ENCODE measurements around the gene UBAC1. TPM values are rescaled to one million over a fixed set of nuclear protein-coding genes. Genes with fewer than 3 reads are reported as not detected.

The UBAC1 gene
- total and polyA plus RNA-seq, 9 of the 15 experiments (the other 6 are each of a cell fraction or from before 2014, with no cell fraction given), result 94.0 to 399 (median 228) TPM

GRCh38 chr9:135888126-135888765 lies 72.9 kb downstream of the UBAC1 start:
- H2AFZ ChIP-seq (ENCODE audit: low read depth, low read length), result no peak overlapping the region
- no peak overlapping the region for H3K27ac ChIP-seq (ENCODE audit: extremely low read depth, low read depth, low read length)
- H3K36me3 ChIP-seq (ENCODE audit: control insufficient read depth, insufficient read depth, low read length), result peaks cover under 1% of the 10 kb centered on the region; the same call in 1 of the 3 replicates
- H3K4me2 ChIP-seq (ENCODE audit: insufficient read depth, low read length), result no peak overlapping the region
- H3K4me1 ChIP-seq (replicated peaks in 1 of 2; ENCODE audit: control insufficient read depth in 2 of 2, insufficient read depth in 2 of 2, low read length in 2 of 2), result peaks cover 33 to 65% of the 10 kb centered on the region in 2 experiments
- FAIRE-seq, result no peak
- H3K4me3 ChIP-seq, result no peak overlapping the region
- no peaks in the 10 kb centered on the region for H3K27me3 ChIP-seq (ENCODE audit: control insufficient read depth in 2 of 2, insufficient read depth in 2 of 2, low read length in 2 of 2)
- in situ Hi-C loops (cut with MboI), result no loop called here
- H4K20me1 ChIP-seq (replicated peaks; ENCODE audit: control insufficient read depth, insufficient read depth, low read length), result peaks cover 84% of the 10 kb centered on the region
- peaks cover 99% of the 10 kb centered on the region for H3K79me2 ChIP-seq (ENCODE audit: control insufficient read depth, insufficient read depth, low read length)
- no TSS peak for BruUV-seq (replicated peaks)
- DNase-seq (ENCODE audit: extremely low read depth in 1 of 4, low spot score in 3 of 4), result no peak
- no peak for ATAC-seq
- POLR2A ChIA-PET, result interaction anchor here (0.5 to 1.3 kb wide), 4 partner anchors 15 to 208 kb away, joined by 3 to 6 read pairs (median 4); no protein-coding TSS in a partner anchor
- H3K9me3 ChIP-seq (replicated peaks; ENCODE audit: control insufficient read depth, insufficient read depth, low read depth, low read length), result no peaks in the 10 kb centered on the region
- 84% methylated on average over 22 of the region's 22 CpGs for WGBS (ENCODE audit: insufficient coverage, low coverage, missing lambda C conversion rate)
- CTCF ChIA-PET (ENCODE audit: low intra/inter-chr PET ratio), result no interaction called here
- H3K9ac ChIP-seq (ENCODE audit: insufficient read depth in 1 of 2, low read depth in 2 of 2, low read length in 2 of 2), result peak overlapping the region in 1 of 2 experiments; percentile 85; a peak in 2 of 4 replicates
- peaks cover 21% of the 10 kb centered on the region for H3K9me1 ChIP-seq (ENCODE audit: control insufficient read depth, insufficient read depth, low read length)
- intact Hi-C loops (cut with micrococcal nuclease), result no loop called here
- TF ChIP-seq E2F5 (CRISPR knock-in tag; IDR thresholded peaks at IDR 0.05) (no peak), NCOA1 (IDR thresholded peaks at IDR 0.05; ENCODE audit: low read depth) (no peak), HLTF (IDR thresholded peaks at IDR 0.05) (no peak), ZNF764 (CRISPR knock-in tag; IDR thresholded peaks at IDR 0.05; ENCODE audit: low read depth) (no peak)
- TF ChIP-seq, protein P1, sequence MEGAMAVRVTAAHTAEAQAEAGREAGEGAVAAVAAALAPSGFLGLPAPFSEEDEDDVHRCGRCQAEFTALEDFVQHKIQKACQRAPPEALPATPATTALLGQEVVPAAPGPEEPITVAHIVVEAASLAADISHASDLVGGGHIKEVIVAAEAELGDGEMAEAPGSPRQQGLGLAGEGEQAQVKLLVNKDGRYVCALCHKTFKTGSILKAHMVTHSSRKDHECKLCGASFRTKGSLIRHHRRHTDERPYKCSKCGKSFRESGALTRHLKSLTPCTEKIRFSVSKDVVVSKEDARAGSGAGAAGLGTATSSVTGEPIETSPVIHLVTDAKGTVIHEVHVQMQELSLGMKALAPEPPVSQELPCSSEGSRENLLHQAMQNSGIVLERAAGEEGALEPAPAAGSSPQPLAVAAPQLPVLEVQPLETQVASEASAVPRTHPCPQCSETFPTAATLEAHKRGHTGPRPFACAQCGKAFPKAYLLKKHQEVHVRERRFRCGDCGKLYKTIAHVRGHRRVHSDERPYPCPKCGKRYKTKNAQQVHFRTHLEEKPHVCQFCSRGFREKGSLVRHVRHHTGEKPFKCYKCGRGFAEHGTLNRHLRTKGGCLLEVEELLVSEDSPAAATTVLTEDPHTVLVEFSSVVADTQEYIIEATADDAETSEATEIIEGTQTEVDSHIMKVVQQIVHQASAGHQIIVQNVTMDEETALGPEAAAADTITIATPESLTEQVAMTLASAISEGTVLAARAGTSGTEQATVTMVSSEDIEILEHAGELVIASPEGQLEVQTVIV (CRISPR knock-in tag; IDR thresholded peaks at IDR 0.05; ENCODE audit: borderline replicate concordance), result no peak
- TF ChIP-seq, protein P2, sequence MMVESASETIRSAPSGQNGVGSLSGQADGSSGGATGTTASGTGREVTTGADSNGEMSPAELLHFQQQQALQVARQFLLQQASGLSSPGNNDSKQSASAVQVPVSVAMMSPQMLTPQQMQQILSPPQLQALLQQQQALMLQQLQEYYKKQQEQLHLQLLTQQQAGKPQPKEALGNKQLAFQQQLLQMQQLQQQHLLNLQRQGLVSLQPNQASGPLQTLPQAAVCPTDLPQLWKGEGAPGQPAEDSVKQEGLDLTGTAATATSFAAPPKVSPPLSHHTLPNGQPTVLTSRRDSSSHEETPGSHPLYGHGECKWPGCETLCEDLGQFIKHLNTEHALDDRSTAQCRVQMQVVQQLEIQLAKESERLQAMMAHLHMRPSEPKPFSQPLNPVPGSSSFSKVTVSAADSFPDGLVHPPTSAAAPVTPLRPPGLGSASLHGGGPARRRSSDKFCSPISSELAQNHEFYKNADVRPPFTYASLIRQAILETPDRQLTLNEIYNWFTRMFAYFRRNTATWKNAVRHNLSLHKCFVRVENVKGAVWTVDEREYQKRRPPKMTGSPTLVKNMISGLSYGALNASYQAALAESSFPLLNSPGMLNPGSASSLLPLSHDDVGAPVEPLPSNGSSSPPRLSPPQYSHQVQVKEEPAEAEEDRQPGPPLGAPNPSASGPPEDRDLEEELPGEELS (CRISPR knock-in tag; IDR thresholded peaks at IDR 0.05; ENCODE audit: borderline replicate concordance), result no peak
- TF ChIP-seq, protein P3, sequence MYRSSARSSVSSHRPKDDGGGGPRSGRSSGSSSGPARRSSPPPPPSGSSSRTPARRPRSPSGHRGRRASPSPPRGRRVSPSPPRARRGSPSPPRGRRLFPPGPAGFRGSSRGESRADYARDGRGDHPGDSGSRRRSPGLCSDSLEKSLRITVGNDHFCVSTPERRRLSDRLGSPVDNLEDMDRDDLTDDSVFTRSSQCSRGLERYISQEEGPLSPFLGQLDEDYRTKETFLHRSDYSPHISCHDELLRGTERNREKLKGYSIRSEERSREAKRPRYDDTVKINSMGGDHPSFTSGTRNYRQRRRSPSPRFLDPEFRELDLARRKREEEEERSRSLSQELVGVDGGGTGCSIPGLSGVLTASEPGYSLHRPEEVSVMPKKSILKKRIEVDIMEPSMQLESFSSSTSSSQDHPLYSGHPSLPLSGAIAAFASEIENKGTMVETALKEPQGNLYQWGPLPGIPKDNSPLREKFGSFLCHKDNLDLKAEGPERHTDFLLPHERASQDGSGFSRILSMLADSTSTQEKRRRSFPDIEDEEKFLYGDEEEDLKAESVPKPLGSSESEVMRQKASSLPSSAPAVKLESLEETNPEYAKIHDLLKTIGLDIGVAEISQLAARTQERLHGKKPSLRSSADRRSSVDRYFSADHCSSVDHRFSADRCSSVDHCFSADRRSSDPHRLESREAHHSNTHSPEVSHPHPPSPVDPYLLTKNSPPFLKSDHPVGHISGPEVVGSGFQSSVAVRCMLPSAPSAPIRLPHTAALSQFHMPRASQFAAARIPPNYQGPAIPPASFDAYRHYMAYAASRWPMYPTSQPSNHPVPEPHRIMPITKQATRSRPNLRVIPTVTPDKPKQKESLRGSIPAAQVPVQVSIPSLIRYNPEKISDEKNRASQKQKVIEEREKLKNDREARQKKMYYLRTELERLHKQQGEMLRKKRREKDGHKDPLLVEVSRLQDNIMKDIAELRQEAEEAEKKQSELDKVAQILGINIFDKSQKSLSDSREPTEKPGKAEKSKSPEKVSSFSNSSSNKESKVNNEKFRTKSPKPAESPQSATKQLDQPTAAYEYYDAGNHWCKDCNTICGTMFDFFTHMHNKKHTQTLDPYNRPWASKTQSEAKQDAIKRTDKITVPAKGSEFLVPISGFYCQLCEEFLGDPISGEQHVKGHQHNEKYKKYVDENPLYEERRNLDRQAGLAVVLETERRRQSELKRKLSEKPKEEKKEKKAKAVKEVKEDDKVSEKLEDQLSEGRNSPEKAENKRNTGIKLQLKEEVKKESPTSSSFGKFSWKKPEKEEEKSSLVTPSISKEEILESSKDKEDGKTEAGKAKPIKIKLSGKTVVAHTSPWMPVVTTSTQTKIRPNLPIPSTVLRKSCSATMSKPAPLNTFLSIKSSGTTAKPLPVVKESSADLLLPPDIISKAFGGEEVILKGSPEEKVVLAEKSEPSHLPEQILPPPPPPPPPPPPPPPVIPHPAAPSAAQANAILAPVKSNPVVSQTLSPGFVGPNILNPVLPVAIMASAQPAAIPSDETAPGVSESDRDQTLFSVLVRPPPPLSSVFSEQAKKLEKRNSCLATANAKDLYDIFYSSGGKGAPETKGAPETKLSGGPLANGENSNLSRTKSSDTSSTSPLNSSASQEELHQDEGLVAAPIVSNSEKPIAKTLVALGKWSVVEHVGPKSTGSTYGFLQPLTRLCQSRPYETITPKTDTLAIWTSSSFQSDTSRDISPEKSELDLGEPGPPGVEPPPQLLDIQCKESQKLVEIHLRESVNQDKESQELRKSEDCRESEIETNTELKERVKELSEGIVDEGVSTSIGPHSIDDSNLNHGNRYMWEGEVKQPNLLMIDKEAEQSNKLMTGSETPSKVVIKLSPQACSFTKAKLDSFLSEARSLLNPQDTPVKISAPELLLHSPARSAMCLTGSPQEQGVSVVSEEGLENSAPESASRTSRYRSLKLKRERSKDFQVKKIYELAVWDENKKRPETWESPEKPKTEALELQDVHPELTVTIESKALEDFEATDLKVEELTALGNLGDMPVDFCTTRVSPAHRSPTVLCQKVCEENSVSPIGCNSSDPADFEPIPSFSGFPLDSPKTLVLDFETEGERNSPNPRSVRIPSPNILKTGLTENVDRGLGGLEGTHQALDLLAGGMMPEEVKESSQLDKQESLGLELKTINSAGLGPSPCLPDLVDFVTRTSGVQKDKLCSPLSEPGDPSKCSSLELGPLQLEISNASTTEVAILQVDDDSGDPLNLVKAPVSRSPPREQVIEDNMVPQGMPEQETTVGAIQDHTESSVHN (IDR thresholded peaks at IDR 0.05; ENCODE audit: borderline replicate concordance in 1 of 2, low read depth in 1 of 2), result no peak
